Endometrial microvascular endothelial cells (primary cell): Measurements from ENCODE around the gene HMG20A. TPM values are rescaled to one million over a fixed set of nuclear protein-coding genes. Genes with fewer than 3 reads are reported as not detected.

ENCODE experiments used
- in situ Hi-C: cut with HindIII; loops from 2 replicates; pipeline ENCODE4 v1.10.0; 2017; ENCODE audit warnings: low sequenced_read_pairs, low pct_unique_long_range_greater_than_20kb; ENCODE audit errors: inconsistent ontology term
- total RNA-seq: library from RNA; depleted of rRNA; stranded (reverse); fragments of >200 nt; gene quantifications from one replicate; pipeline ENCODE4 v1.2.3, GENCODE V29; 2015; ENCODE audit errors: inconsistent ontology term

HMG20A gene
- total RNA-seq, 1 donor from 2014 or later = 21.6 TPM

DNA sequence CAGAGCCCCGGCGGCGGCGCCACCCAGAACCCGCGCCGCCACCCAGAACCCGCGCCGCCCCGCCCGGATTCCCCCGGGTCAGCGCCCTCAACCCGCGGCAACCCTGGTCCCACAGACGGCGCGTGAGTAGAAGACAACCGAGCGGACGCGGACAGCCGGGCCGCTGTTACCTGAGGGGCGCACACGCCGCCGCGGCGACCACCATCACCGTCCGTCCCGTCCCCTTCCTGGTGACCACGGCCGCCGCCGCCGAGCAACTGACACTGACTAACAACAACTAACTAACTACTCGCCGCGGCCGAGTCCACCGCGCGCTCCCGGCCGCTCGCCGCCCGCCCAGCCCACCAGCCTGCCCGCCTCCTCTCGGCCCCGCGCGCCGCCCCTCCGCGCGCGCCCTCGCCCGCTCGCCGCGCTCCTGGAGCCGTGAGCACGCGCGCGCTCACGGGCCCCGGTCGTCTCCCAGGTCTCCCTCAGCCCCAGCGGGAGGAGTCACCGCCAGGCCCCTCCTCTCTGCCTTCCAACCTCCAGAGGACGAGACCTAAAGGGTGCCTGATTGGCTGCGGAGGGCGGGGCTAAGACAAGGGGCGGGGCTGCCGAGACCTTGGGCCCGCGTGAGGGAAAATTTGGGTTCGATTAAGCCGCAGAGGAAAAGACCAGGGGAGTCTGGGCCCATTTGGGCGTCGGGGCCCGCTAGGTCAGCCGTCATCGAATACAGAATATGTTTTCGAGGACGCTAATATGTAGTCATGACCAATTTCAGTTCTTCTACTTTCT is 665 bp upstream of the HMG20A start, which contains the start of gene PEAK1:
PEAK1 (minus strand) TSS at position 269 of the 774 bp plus-strand sequence. CDS start 238,178 bp downstream, outside the sequence.
- in situ Hi-C loops = no loop called here

DNA sequence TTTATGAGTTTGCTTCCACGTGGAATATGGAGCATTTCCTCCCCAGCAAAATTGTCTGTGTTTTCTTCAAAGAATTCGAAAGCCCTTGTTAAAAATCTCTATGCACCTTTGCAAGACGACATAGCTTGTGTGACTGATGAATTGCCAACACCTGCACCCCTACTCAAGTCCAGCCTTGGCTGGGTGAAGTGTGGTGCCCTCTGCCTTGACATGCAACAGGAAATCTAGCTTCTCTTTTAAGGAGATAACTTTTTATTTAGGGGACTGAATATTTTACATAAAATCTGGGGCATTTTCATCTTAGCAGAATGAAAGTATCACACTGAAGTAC is 647 bp downstream of the HMG20A start:
- in situ Hi-C loops = no loop called here

- in situ Hi-C loops = no loop called here
Observed at GRCh38 chr15:77425104-77425503, 4.4 kb downstream of the HMG20A start.

DNA sequence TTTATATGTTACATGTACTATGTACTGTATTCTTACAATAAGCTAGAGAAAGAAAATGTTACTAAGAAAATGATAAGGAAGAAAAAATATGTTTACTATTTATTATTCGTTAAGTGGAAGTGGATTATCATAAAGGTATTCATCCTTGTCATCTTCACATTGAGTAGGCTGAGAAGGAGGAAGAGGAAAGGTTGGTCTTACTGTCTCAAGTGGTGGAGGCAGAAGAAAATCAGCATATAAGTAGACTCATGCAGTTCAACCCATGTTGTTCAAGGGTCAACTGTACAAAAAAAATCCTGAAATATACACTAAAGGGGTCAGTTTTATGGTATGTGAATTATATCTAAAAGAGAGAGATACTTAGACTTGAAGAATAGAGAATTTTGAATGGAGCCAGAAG is 5.7 kb downstream of the HMG20A start:
- in situ Hi-C loops = no loop called here

- in situ Hi-C loops = no loop called here
Observed at GRCh38 chr15:77426871-77427270, 6.2 kb downstream of the HMG20A start.

- in situ Hi-C loops = no loop called here
Observed at GRCh38 chr15:77430213-77430612, 9.5 kb downstream of the HMG20A start.

DNA sequence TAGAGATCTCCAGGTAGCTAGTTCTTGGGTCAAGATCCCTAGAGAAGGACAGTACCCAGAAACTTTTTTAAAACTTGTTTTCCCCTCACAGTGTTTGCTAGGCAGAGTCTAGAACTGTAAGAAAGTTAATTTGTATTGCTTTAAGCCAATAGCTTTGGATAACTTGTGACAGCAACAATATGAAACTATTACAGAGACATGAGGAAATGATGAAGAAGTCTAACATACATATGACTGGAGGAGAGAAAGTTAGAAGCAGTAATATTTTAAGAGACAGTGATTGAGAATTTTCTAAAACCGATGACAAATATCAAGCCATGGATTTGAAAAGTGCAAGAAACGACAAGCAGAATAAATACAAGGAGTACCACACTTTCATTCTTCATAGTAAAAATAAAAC is 10.0 kb downstream of the HMG20A start:
- in situ Hi-C loops = no loop called here

DNA sequence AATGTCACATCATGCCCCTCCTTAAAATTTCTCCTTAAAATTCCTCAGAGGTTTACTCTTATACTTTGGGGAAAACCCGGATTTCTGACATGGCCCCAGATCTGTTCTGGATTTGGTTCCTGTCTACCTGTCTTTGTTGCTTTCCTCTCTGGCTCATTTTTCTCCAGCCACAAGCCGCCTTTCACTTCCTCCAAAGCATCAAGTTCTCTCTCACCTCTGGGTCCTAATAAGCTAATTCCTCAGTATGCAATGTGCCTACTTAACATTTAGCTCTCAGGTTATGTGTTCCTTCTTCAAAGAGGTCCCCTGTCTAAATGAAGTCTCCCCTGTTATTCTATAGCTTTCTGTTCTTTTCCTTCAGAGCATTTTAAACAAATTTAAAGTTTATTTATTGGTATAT is 16.1 kb downstream of the HMG20A start:
- in situ Hi-C loops = no loop called here

DNA sequence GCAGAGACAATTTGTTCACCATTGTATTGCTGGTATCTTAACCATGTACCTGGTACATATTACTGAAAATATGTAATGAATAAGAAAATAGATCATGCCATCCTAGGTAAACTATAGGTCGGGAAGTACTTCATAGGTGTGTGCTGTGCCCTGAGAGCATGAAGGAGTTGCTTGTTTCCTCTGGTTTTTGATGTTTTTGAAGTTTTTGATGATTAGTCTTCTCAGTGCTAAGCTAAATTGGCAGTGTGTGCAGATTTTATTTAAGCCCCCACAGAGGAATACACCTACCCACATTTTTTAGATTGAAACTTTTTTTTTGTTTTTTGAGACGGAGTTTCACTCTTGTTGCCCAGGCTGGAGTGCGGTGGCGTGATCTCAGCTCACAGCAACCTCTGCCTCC is 16.6 kb downstream of the HMG20A start:
- in situ Hi-C loops = no loop called here

DNA sequence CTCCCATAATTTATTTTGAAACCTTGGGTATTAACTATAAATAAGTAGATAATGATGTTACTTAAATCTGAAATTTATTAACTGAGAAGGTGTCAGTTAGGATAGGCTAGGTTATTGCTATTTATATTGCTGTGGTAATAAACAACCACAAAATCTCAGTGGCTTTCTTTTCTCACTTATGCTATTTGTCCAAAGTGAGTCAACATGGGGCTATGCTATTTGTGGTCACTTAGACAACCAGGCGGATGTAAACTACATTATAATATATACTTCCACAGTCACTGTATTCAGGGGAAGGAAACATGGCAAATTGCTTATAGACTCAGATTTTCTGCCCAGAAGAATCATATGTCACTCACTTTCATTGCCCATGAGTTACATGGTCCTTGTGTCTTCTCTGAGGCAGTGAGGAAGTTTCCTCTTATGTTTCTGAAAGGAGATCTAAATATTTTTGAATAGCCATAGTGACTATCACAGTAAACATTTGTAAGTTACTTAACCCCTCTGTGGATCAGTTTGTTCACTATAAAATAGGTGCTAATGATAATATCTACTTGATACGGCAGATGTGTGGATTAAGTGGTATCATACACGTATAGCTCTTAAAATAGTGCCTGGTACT is 19.8 kb downstream of the HMG20A start:
- in situ Hi-C loops = no loop called here

DNA sequence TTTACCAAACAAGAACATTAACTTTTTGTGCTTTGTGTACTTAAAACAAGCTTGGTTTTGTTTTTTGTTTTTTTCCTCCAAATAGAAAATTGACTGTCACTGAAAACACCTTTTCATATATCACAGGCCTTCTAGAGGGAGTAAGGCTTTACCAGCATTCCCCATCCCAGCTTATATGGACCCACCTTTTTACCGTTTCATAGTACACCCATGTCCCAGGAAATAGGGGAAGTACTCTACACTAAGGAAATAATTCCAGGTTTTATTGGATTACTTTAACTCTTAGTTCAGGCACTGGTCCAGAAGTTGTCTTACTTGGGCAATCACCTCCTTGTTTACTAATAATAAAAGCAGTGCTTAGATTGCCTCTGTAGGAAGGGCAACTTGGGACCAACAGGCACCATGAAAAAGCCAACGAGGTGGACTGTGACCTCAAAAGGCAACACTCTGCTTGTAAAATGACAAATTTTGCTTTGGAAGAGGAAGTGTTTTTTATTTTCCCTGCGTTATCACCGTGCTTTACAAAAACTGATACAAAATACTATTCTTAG is 26.2 kb downstream of the HMG20A start:
- in situ Hi-C loops = no loop called here

DNA sequence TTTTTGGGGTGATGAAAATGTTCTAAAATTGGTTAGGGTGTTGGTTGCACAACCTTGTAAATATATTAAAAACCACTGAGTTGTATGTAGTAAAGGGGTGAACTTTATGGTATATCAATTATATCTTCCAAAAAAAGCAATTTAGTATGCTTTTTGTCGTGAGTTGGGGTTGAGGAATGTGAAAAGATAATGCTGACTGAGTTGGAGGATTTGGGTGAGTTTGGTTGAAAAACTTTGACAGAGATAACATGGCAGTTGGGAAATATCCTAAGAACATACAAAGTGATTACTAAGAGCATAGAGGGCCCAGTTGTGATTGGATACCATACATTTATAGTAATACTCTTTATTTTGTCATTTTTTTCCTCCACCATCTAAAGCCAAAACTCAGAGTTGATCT is 33.6 kb downstream of the HMG20A start:
- in situ Hi-C loops = no loop called here

- in situ Hi-C loops = no loop called here
Observed at GRCh38 chr15:77454951-77455350, 34.3 kb downstream of the HMG20A start.

DNA sequence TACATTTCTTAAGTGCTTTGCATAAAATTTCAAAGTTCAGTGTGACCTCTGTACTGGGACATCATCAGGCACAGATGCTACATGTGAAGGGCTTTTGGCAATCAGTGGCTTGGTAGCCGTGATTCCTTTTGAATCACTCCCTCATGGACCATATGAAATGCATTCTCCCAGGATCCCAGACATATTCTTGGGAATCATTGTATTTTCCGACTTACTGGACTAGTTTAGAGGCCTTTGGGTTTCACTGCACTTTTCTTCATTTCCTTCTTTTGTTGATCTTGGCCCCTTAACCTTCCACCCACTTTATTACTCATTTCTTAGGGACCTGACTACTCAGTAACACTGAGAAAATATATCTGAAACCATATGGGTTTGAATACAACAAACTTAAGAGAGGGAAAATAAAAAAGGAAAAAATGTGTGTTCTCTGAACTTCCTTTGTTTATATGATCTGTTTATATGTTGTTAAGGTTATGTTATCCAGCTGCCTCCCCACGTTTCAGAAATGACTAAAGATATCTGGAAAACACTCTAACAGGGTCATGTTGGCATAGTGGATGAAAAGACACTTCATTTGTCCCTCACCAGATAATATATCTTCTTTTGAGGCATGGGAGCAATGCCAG is 35.1 kb downstream of the HMG20A start:
- in situ Hi-C loops = no loop called here

- in situ Hi-C loops = no loop called here
Observed at GRCh38 chr15:77456746-77457145, 36.1 kb downstream of the HMG20A start.

- in situ Hi-C loops = no loop called here
Observed at GRCh38 chr15:77457191-77457904, 36.7 kb downstream of the HMG20A start.

DNA sequence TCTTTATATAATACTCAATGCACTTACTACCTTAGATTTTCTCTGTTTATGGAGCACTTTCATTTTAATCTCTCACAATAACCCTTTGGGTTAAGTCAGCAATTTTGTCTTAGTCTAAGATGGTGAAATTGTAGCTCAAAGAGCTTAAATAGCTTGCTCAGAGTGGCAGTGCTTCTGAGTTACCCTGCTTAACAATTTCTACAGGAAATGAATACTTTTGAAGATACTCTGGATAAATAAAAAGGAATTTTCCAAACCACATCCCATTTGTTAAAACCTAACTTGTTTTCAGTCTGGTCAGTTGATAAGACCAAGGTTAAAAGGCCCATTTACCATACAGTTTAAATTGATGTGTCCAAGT is 37.2 kb downstream of the HMG20A start:
- in situ Hi-C loops = no loop called here

GRCh38 chr15:77459031-77459430 is 38.3 kb downstream of the HMG20A start:
- in situ Hi-C loops = no loop called here

DNA sequence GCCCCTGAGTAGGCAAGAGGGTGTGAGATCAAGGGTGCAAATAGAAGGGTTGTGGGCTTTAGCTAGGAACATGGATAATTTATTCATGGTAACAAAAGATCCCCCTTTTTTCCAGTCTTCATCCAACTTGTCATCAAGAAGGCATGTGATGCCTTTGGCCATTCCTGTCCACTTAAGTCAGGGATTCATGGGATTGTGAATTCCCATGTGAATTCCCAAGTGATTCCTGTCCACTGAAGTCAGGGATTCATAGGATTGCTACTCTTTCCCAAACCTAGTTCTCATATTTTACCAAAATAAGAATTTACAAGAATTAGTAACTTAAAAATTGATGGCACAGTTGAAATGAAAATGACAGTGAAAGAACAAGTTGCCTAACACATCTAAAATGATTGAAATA is 40.8 kb downstream of the HMG20A start:
- in situ Hi-C loops = no loop called here
